ENCODE measurements around the gene RNF166.

The RNF166 gene

GRCh38 chr16:88699180-88699579 lies 7.0 kb downstream of the RNF166 start:
- Histone ChIP-seq H3K9ac (ENCODE audit: low read depth, low read length) (no peak overlapping the region), H3K9me3 (ENCODE audit: control insufficient read depth, insufficient read depth, low read length) (no peaks in the 10 kb centered on the region), H3K4me1 (ENCODE audit: insufficient read depth, low read length) (no peaks in the 10 kb centered on the region), H3K36me3 (ENCODE audit: insufficient read depth, low read length) (no peaks in the 10 kb centered on the region; the same call in 1 of the 2 replicates)

GRCh38 chr16:88698646-88699045 lies 7.6 kb downstream of the RNF166 start:
- Histone ChIP-seq H3K9ac (ENCODE audit: low read depth, low read length) (no peak overlapping the region), H3K4me1 (ENCODE audit: insufficient read depth, low read length) (no peaks in the 10 kb centered on the region), H3K9me3 (ENCODE audit: control insufficient read depth, insufficient read depth, low read length) (no peaks in the 10 kb centered on the region), H3K36me3 (ENCODE audit: insufficient read depth, low read length) (no peaks in the 10 kb centered on the region; the same call in 1 of the 2 replicates)

- no peaks in the 10 kb centered on the region for H3K4me1 ChIP-seq (ENCODE audit: insufficient read depth, low read length)
- no peaks in the 10 kb centered on the region for H3K9me3 ChIP-seq (ENCODE audit: control insufficient read depth, insufficient read depth, low read length)
- H3K36me3 ChIP-seq (ENCODE audit: insufficient read depth, low read length), result no peaks in the 10 kb centered on the region; the same call in 1 of the 2 replicates
- no peak overlapping the region for H3K9ac ChIP-seq (ENCODE audit: low read depth, low read length)
These were observed 8.2 kb downstream of the RNF166 start for GRCh38 chr16:88697831-88698615.

GRCh38 chr16:88697116-88697830 lies 8.9 kb downstream of the RNF166 start:
- H3K4me1 ChIP-seq (ENCODE audit: insufficient read depth, low read length), result no peaks in the 10 kb centered on the region
- H3K9me3 ChIP-seq (ENCODE audit: control insufficient read depth, insufficient read depth, low read length), result no peaks in the 10 kb centered on the region
- H3K36me3 ChIP-seq (ENCODE audit: insufficient read depth, low read length), result no peaks in the 10 kb centered on the region; the same call in 1 of the 2 replicates
- no peak overlapping the region for H3K9ac ChIP-seq (ENCODE audit: low read depth, low read length)

GRCh38 chr16:88696441-88696840 lies 9.8 kb downstream of the RNF166 start:
- Histone ChIP-seq H3K4me1 (ENCODE audit: insufficient read depth, low read length) (no peaks in the 10 kb centered on the region), H3K9me3 (ENCODE audit: control insufficient read depth, insufficient read depth, low read length) (no peaks in the 10 kb centered on the region), H3K9ac (ENCODE audit: low read depth, low read length) (no peak overlapping the region), H3K36me3 (ENCODE audit: insufficient read depth, low read length) (no peaks in the 10 kb centered on the region; the same call in 1 of the 2 replicates)

GRCh38 chr16:88695753-88696152 lies 10.5 kb downstream of the RNF166 start:
- H3K9me3 ChIP-seq (ENCODE audit: control insufficient read depth, insufficient read depth, low read length), result no peaks in the 10 kb centered on the region
- no peaks in the 10 kb centered on the region; the same call in 1 of the 2 replicates for H3K36me3 ChIP-seq (ENCODE audit: insufficient read depth, low read length)
- no peak overlapping the region for H3K9ac ChIP-seq (ENCODE audit: low read depth, low read length)
- no peaks in the 10 kb centered on the region for H3K4me1 ChIP-seq (ENCODE audit: insufficient read depth, low read length)

GRCh38 chr16:88695218-88695617 lies 11.0 kb downstream of the RNF166 start:
- no peaks in the 10 kb centered on the region for H3K9me3 ChIP-seq (ENCODE audit: control insufficient read depth, insufficient read depth, low read length)
- H3K4me1 ChIP-seq (ENCODE audit: insufficient read depth, low read length), result no peaks in the 10 kb centered on the region
- no peak overlapping the region for H3K9ac ChIP-seq (ENCODE audit: low read depth, low read length)
- H3K36me3 ChIP-seq (ENCODE audit: insufficient read depth, low read length), result no peaks in the 10 kb centered on the region; the same call in 1 of the 2 replicates

- Histone ChIP-seq H3K4me1 (ENCODE audit: insufficient read depth, low read length) (no peaks in the 10 kb centered on the region), H3K9ac (ENCODE audit: low read depth, low read length) (no peak overlapping the region)
These were observed 11.8 kb downstream of the RNF166 start for GRCh38 chr16:88694221-88695087.

GRCh38 chr16:88693420-88694177 lies 12.6 kb downstream of the RNF166 start:
- Histone ChIP-seq H3K9ac (ENCODE audit: low read depth, low read length) (no peak overlapping the region), H3K4me1 (ENCODE audit: insufficient read depth, low read length) (no peaks in the 10 kb centered on the region), H3K9me3 (ENCODE audit: control insufficient read depth, insufficient read depth, low read length) (no peaks in the 10 kb centered on the region), H3K36me3 (ENCODE audit: insufficient read depth, low read length) (no peaks in the 10 kb centered on the region; the same call in 1 of the 2 replicates)

More at GRCh38 chr16:88694221-88695087, 11.8 kb downstream of the RNF166 start:
- Histone ChIP-seq H3K9me3 (ENCODE audit: control insufficient read depth, insufficient read depth, low read length) (no peaks in the 10 kb centered on the region), H3K36me3 (ENCODE audit: insufficient read depth, low read length) (no peaks in the 10 kb centered on the region; the same call in 1 of the 2 replicates)

- Histone ChIP-seq H3K9ac (ENCODE audit: low read depth, low read length) (no peak overlapping the region), H3K9me3 (ENCODE audit: control insufficient read depth, insufficient read depth, low read length) (no peaks in the 10 kb centered on the region), H3K36me3 (ENCODE audit: insufficient read depth, low read length) (no peaks in the 10 kb centered on the region), H3K4me1 (ENCODE audit: insufficient read depth, low read length) (no peaks in the 10 kb centered on the region; the same call in 1 of the 2 replicates)
These were observed 13.3 kb downstream of the RNF166 start for GRCh38 chr16:88692861-88693260.

GRCh38 chr16:88691924-88692560 lies 14.2 kb downstream of the RNF166 start:
- no peaks in the 10 kb centered on the region; the same call in 1 of the 2 replicates for H3K4me1 ChIP-seq (ENCODE audit: insufficient read depth, low read length)
- H3K9ac ChIP-seq (ENCODE audit: low read depth, low read length), result no peak overlapping the region
- H3K9me3 ChIP-seq (ENCODE audit: control insufficient read depth, insufficient read depth, low read length), result no peaks in the 10 kb centered on the region
- no peaks in the 10 kb centered on the region for H3K36me3 ChIP-seq (ENCODE audit: insufficient read depth, low read length)

GRCh38 chr16:88691129-88691813 lies 14.9 kb downstream of the RNF166 start:
- Histone ChIP-seq H3K36me3 (ENCODE audit: insufficient read depth, low read length) (no peaks in the 10 kb centered on the region), H3K4me1 (ENCODE audit: insufficient read depth, low read length) (no peaks in the 10 kb centered on the region; the same call in 1 of the 2 replicates), H3K9me3 (ENCODE audit: control insufficient read depth, insufficient read depth, low read length) (no peaks in the 10 kb centered on the region), H3K9ac (ENCODE audit: low read depth, low read length) (no peak overlapping the region)

Data from ES-I3 (cell line).